ENCODE data around the gene LDLRAP1.
A peak's percentile ranks its signal among the peaks of the same experiment; 100 is the strongest.

The LDLRAP1 gene

DNA sequence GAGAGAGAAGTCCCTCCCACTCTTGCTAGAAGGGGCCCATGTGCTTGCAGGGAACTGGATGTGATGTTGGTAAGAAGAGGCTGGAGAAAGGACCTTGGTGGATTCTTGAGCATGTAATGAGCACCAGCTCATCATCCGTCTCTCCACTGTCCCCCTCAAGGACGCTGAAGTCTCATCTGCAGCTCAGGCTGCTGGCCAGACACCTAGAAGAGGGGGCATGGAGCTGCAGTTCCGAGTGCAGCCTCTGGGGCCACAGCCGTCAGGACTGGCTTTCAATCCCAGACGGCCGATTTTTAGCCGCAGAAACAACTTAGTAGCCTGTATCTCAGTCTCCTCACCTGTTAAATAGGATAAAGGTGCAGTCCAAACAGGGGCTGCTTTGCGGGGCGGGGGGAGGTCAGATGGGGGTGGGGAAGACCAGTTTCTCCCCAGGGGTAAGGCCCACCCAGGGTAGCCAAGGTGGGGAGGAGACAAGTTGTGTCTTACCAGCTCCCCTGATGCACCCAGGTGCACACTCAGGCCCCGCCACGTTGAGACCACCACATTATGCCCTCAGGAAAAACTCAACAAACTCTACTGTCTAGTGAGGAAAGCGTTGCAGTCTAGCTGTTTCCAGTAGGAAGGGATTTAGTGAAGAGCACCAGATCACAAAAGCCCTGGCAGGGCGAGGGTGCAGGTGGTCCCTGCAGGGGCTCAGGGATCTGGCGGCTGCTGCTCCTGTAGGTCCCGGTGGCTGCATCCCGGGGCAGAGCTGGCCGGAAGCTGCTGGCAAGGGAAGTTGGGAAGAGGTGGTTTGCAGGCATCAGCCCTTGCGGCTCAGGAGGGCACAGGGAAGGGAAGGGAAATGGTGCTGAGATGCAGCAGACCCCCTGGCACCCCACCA, 29.5 kb downstream of the LDLRAP1 start:
- Mint-ChIP-seq H3K27me3 (no peaks in the 10 kb centered on the region), H3K4me3 (no peak overlapping the region), H3K27ac (peak overlapping the region in 1 of 2 donors; percentile 20), H3K36me3 (ENCODE audit: insufficient read depth) (peaks cover 10% of the 10 kb centered on the region), H3K4me1 (ENCODE audit: low read depth in 2 of 2) (peaks cover 5 to 23% of the 10 kb centered on the region in 2 donors), H3K9me3 (no peaks in the 10 kb centered on the region)
- peak; percentile 69 for ATAC-seq (replicated peaks)
- DNase-seq = peak; percentile 33 to 45 (median 35)

- H3K9me3 Mint-ChIP-seq = no peaks in the 10 kb centered on the region
- H3K27me3 Mint-ChIP-seq = no peaks in the 10 kb centered on the region
- H3K4me1 Mint-ChIP-seq (ENCODE audit: low read depth in 2 of 2) = peaks cover 0 to 18% of the 10 kb centered on the region in 2 donors
- H3K36me3 Mint-ChIP-seq (ENCODE audit: insufficient read depth) = peaks cover 4% of the 10 kb centered on the region
- no peak for DNase-seq
- H3K4me3 Mint-ChIP-seq = no peak overlapping the region
- ATAC-seq (replicated peaks) = no peak
- peak overlapping the region in 1 of 2 donors; percentile 20 for H3K27ac Mint-ChIP-seq
These were observed 30.2 kb downstream of the LDLRAP1 start for GRCh38 chr1:25573591-25573930.

GRCh38 chr1:25573961-25574360, 30.6 kb downstream of the LDLRAP1 start:
- ATAC-seq (replicated peaks) (no peak), DNase-seq (no peak)
- H3K27ac Mint-ChIP-seq = no peak overlapping the region
- no peaks in the 10 kb centered on the region for H3K36me3 Mint-ChIP-seq (ENCODE audit: insufficient read depth)
- peaks cover 0 to 16% of the 10 kb centered on the region in 2 donors for H3K4me1 Mint-ChIP-seq (ENCODE audit: low read depth in 2 of 2)
- no peak overlapping the region for H3K4me3 Mint-ChIP-seq
- no peaks in the 10 kb centered on the region for H3K27me3 Mint-ChIP-seq
- no peaks in the 10 kb centered on the region for H3K9me3 Mint-ChIP-seq

- H3K4me3 Mint-ChIP-seq = no peak overlapping the region
- H3K4me1 Mint-ChIP-seq (ENCODE audit: low read depth in 2 of 2) = peaks cover 0 to 14% of the 10 kb centered on the region in 2 donors
- H3K9me3 Mint-ChIP-seq = no peaks in the 10 kb centered on the region
- no peaks in the 10 kb centered on the region for H3K36me3 Mint-ChIP-seq (ENCODE audit: insufficient read depth)
- DNase-seq = no peak
- H3K27ac Mint-ChIP-seq = no peak overlapping the region
- H3K27me3 Mint-ChIP-seq = no peaks in the 10 kb centered on the region
- ATAC-seq (replicated peaks) = no peak
These were observed 31.8 kb downstream of the LDLRAP1 start for GRCh38 chr1:25575191-25575590.

- ATAC-seq (replicated peaks) = no peak
- H3K9me3 Mint-ChIP-seq = no peaks in the 10 kb centered on the region
These were observed 33.2 kb downstream of the LDLRAP1 start for GRCh38 chr1:25576459-25577133.

DNA sequence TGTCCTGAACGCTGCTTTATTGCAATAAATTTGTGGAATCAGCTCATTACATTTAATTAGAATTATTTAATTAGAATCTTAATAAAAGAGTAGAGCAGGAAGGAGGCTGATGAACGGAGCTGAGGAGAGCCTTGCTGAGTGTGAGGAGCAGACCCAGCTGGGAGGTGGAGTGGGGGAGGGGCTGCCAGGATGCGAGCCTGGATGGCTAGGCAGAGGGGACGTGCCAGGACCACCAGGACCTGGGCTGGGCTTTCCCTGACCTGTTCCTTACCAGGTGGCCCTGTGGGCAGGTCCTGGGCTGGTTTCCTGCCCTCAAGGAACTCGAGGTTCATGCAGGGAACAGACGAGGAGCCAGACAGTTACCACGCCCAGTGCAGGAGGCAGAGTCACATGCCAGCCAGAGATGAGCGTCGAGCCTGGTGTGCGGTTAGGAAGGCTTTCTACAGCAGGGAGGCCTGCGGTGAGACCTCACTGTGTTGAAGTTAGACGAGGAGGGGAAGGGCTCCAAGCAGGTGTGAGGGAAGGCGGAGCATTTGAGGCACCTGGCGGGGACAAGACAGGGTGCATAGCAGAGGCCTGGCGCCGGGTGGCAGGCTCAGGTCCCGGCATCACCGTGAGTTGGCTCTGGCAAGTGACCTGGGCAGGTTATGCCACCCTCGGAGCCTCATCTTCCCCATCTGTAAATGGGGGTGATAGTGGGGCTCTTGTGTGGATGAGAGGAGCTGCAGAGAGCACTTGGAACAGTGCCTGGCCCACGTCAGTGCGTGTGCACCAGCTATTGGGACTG, 33.9 kb downstream of the LDLRAP1 start:
- Mint-ChIP-seq H3K4me1 (ENCODE audit: low read depth in 2 of 2) (peaks cover 0 to 13% of the 10 kb centered on the region in 2 donors), H3K36me3 (ENCODE audit: insufficient read depth) (no peaks in the 10 kb centered on the region), H3K27me3 (peaks cover 0 to 9% of the 10 kb centered on the region in 2 donors), H3K9me3 (no peaks in the 10 kb centered on the region), H3K27ac (peak overlapping the region in 1 of 2 donors; percentile 52), H3K4me3 (no peak overlapping the region)
- DNase-seq = no peak
- ATAC-seq (replicated peaks) = no peak

More at GRCh38 chr1:25576459-25577133, 33.2 kb downstream of the LDLRAP1 start:
- no peak for DNase-seq
- H3K4me1 Mint-ChIP-seq (ENCODE audit: low read depth in 2 of 2) = peaks cover 0 to 17% of the 10 kb centered on the region in 2 donors
- no peaks in the 10 kb centered on the region for H3K36me3 Mint-ChIP-seq (ENCODE audit: insufficient read depth)
- H3K27me3 Mint-ChIP-seq = peaks cover 0 to 9% of the 10 kb centered on the region in 2 donors
- no peak overlapping the region for H3K4me3 Mint-ChIP-seq
- no peak overlapping the region for H3K27ac Mint-ChIP-seq

GRCh38 chr1:25579292-25580252, 36.2 kb downstream of the LDLRAP1 start:
- DNase-seq = no peak
- ATAC-seq (replicated peaks) = no peak
- no peaks in the 10 kb centered on the region for H3K9me3 Mint-ChIP-seq
- no peak overlapping the region for H3K4me3 Mint-ChIP-seq
- H3K36me3 Mint-ChIP-seq (ENCODE audit: insufficient read depth) = no peaks in the 10 kb centered on the region
- H3K27me3 Mint-ChIP-seq = peaks cover 9 to 21% of the 10 kb centered on the region in 2 donors
- peaks cover 4 to 9% of the 10 kb centered on the region in 2 donors for H3K4me1 Mint-ChIP-seq (ENCODE audit: low read depth in 2 of 2)
- H3K27ac Mint-ChIP-seq = no peak overlapping the region

GRCh38 chr1:25580927-25581326, 37.5 kb downstream of the LDLRAP1 start:
- H3K4me3 Mint-ChIP-seq = no peak overlapping the region
- DNase-seq (no peak), ATAC-seq (replicated peaks) (no peak)
- H3K27ac Mint-ChIP-seq = no peak overlapping the region
- peaks cover 15 to 21% of the 10 kb centered on the region in 2 donors for H3K27me3 Mint-ChIP-seq
- no peaks in the 10 kb centered on the region for H3K9me3 Mint-ChIP-seq
- no peaks in the 10 kb centered on the region for H3K36me3 Mint-ChIP-seq (ENCODE audit: insufficient read depth)
- H3K4me1 Mint-ChIP-seq (ENCODE audit: low read depth in 2 of 2) = peaks cover 4 to 11% of the 10 kb centered on the region in 2 donors

DNA sequence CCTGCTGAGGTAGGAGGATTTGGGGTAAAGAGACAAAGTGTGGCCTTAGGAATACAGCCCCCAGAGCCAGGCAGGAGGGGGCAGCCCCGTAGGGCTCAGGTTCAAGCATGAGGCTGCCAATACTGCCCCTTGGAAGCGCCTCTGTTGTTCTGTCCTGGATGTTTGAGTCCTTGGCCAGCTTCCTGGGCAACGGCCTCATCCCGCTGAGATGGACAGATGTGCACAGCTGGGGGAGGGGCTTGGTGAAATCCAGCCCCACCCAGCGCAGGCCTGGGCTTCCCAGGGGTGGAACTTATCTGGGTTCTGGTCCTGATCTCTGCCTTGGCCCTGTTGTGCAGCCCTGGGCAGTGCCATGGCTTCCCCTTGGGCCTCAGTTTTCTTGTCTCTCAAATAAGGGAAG, 38.4 kb downstream of the LDLRAP1 start:
- H3K36me3 Mint-ChIP-seq (ENCODE audit: insufficient read depth) = no peaks in the 10 kb centered on the region
- peaks cover 6 to 13% of the 10 kb centered on the region in 2 donors for H3K4me1 Mint-ChIP-seq (ENCODE audit: low read depth in 2 of 2)
- H3K4me3 Mint-ChIP-seq = no peak overlapping the region
- ATAC-seq (replicated peaks) = no peak
- DNase-seq = no peak
- H3K27ac Mint-ChIP-seq = no peak overlapping the region
- H3K9me3 Mint-ChIP-seq = no peaks in the 10 kb centered on the region
- H3K27me3 Mint-ChIP-seq = peaks cover 15 to 21% of the 10 kb centered on the region in 2 donors

GRCh38 chr1:25583519-25584370, 40.3 kb downstream of the LDLRAP1 start:
- ATAC-seq (replicated peaks) (no peak), DNase-seq (no peak)
- H3K36me3 Mint-ChIP-seq (ENCODE audit: insufficient read depth) = no peaks in the 10 kb centered on the region
- H3K9me3 Mint-ChIP-seq = no peaks in the 10 kb centered on the region
- no peak overlapping the region for H3K4me3 Mint-ChIP-seq
- H3K27me3 Mint-ChIP-seq = peaks cover 15 to 21% of the 10 kb centered on the region in 2 donors
- no peak overlapping the region for H3K27ac Mint-ChIP-seq
- peaks cover 14 to 20% of the 10 kb centered on the region in 2 donors for H3K4me1 Mint-ChIP-seq (ENCODE audit: low read depth in 2 of 2)

DNA sequence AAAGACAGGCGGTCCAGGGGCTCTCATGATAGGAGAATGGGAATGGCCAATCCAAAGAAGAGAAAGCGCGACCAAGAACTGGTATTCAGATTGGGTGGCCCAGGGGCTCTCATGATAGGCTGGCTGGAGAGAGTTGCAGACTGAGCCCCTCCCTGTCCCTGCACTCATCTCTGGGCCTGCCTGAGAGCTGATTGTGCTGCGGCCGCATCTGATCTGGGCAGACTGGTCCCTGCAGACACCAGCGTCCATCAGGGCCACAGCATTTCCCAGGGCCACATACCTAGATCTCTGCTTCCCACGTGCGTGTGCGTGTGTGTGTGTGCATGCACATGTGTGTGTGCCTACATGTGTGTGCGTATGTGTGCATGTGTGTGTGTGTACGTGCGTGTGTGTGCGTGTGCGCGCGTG, 42.8 kb downstream of the LDLRAP1 start:
- Mint-ChIP-seq H3K4me3 (peak overlapping the region in 1 of 2 donors; percentile 25), H3K4me1 (ENCODE audit: low read depth in 2 of 2) (peaks cover 13 to 31% of the 10 kb centered on the region in 2 donors), H3K27ac (no peak overlapping the region), H3K27me3 (peaks cover 15% of the 10 kb centered on the region in 2 donors), H3K36me3 (ENCODE audit: insufficient read depth) (no peaks in the 10 kb centered on the region), H3K9me3 (no peaks in the 10 kb centered on the region)
- ATAC-seq (replicated peaks) (no peak), DNase-seq (no peak)

DNA sequence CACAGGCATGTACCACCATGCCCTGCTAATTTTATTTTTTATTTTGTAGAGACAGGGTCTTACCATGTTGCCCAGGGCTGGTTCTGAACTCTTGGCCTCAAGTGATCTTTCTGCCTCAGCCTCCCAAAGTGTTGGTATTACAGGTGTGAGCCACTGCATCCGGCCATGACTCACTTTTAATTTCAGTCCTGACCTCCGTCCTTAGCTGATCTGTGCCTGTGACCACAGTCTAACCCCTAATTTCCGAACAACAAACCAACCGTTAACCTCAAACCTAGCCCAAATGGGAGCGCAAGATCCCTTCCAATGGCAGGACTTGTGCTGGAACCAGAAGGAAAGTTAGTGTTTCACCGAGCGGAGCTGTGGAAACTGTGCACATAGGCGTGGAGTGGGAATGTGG, 43.9 kb downstream of the LDLRAP1 start:
- Mint-ChIP-seq H3K27me3 (peaks cover 12 to 15% of the 10 kb centered on the region in 2 donors), H3K36me3 (ENCODE audit: insufficient read depth) (no peaks in the 10 kb centered on the region), H3K4me3 (peak overlapping the region in 1 of 2 donors; percentile 3), H3K27ac (peak overlapping the region in 1 of 2 donors; percentile 82), H3K4me1 (ENCODE audit: low read depth in 2 of 2) (peaks cover 13 to 31% of the 10 kb centered on the region in 2 donors), H3K9me3 (no peaks in the 10 kb centered on the region)
- ATAC-seq (replicated peaks) (peak; percentile 72), DNase-seq (no peak)
